WTC11 (cell line): ENCODE data around the gene AMBP. TPM values are rescaled to one million over a fixed set of nuclear protein-coding genes. Genes with fewer than 3 reads are reported as not detected.

ENCODE experiments used
- ATAC-seq: fragments of 200-7000 bp; cut with Tn5 transposase; 2 replicates; pipeline ENCODE4 v1.10.0; 2021; ENCODE audit warnings: mild to moderate bottlenecking, moderate library complexity
- CTCF ChIA-PET: fragments of 300-600 bp; sonication (Branson Sonifier 250); formaldehyde crosslinking; loops from one replicate; lab custom pipeline; 2021; ENCODE audit warnings: antibody characterized with exemption; lab: Charles Lee
- POLR2A ChIA-PET: fragments of 350-600 bp; sonication (Branson Sonifier 250); formaldehyde crosslinking; loops from one replicate; lab custom pipeline; 2021; ENCODE audit warnings: antibody characterized with exemption; lab: Charles Lee
- DNase-seq: peaks from one replicate; pipeline ENCODE4 v3.0.0; 2021; ENCODE audit warnings: low spot score
- H3K27ac Mint-ChIP-seq: 2 replicates; pipeline ENCODE4 v1.8.0; 2021; ENCODE audit warnings: mixed read lengths
- H3K27me3 Mint-ChIP-seq: 2 replicates; pipeline ENCODE4 v1.8.0; 2021; ENCODE audit warnings: low read depth, mild to moderate bottlenecking, moderate library complexity, mixed read lengths
- H3K36me3 Mint-ChIP-seq: 2 replicates; pipeline ENCODE4 v1.8.0; 2021; ENCODE audit warnings: mixed read lengths
- H3K4me1 Mint-ChIP-seq: 2 replicates; pipeline ENCODE4 v1.8.0; 2022; ENCODE audit warnings: mixed read lengths
- H3K4me3 Mint-ChIP-seq: 2 replicates; pipeline ENCODE4 v1.8.0; 2021; ENCODE audit warnings: mild to moderate bottlenecking, moderate library complexity, mixed read lengths
- H3K9me3 Mint-ChIP-seq: 2 replicates; pipeline ENCODE4 v1.8.0; 2021; ENCODE audit warnings: mixed read lengths
- AR ChIP-seq: fragments of 250-450 bp; sonication (Bioruptor Pico); IDR thresholded peaks from 2 replicates; pipeline ENCODE4 v1.9.0; 2021; ENCODE audit warnings: mild to moderate bottlenecking
- ARID4B ChIP-seq: sonication (generic); formaldehyde crosslinking; IDR thresholded peaks from 2 replicates; pipeline ENCODE4 v1.8.0; 2023; ENCODE audit warnings: missing genetic modification reagents, mild to moderate bottlenecking, borderline replicate concordance
- ELF4 ChIP-seq: sonication (generic); formaldehyde crosslinking; IDR thresholded peaks from 2 replicates; pipeline ENCODE4 v1.8.1; 2022; ENCODE audit warnings: low read depth, mild to moderate bottlenecking, moderate library complexity, missing genetic modification reagents
- JAZF1 ChIP-seq: fragments of 250-450 bp; sonication (Bioruptor Pico); IDR thresholded peaks from 2 replicates; pipeline ENCODE4 v1.9.0; 2021; ENCODE audit warnings: moderate library complexity, mild to moderate bottlenecking, inconsistent platforms
- KAT7 ChIP-seq: sonication (generic); formaldehyde crosslinking; IDR thresholded peaks from 2 replicates; pipeline ENCODE4 v1.8.1; 2023; ENCODE audit warnings: missing genetic modification reagents, mild to moderate bottlenecking, borderline replicate concordance
- NFE2L1 ChIP-seq: sonication (generic); formaldehyde crosslinking; IDR thresholded peaks from 2 replicates; pipeline ENCODE4 v1.8.1; 2023; ENCODE audit warnings: missing genetic modification reagents
- NR1H2 ChIP-seq: sonication (generic); formaldehyde crosslinking; IDR thresholded peaks from 2 replicates; pipeline ENCODE4 v1.9.0; 2021; ENCODE audit warnings: mild to moderate bottlenecking, moderate library complexity, missing genetic modification reagents
- NR2C2 ChIP-seq: sonication (generic); formaldehyde crosslinking; IDR thresholded peaks from 2 replicates; pipeline ENCODE4 v1.8.0; 2022; ENCODE audit warnings: mild to moderate bottlenecking, missing genetic modification reagents
- RELA ChIP-seq: sonication (generic); formaldehyde crosslinking; IDR thresholded peaks from 2 replicates; pipeline ENCODE4 v1.8.1; 2022; ENCODE audit warnings: missing genetic modification reagents, mild to moderate bottlenecking, borderline replicate concordance
- total RNA-seq: library from RNA; stranded (reverse); gene quantifications from 3 replicates; pipeline ENCODE4 v1.2.3, GENCODE V29; 2021
- TF ChIP-seq, protein P1 (sequence below): sonication (generic); formaldehyde crosslinking; conservative IDR thresholded peaks from 2 replicates; pipeline ENCODE4 v1.8.1; 2023; ENCODE audit warnings: mild to moderate bottlenecking, low read depth, missing genetic modification reagents, moderate library complexity
- TF ChIP-seq, protein P2 (sequence below): fragments of 250-450 bp; sonication (Bioruptor Pico); conservative IDR thresholded peaks from 2 replicates; pipeline ENCODE4 v1.9.0; 2021; ENCODE audit warnings: mild to moderate bottlenecking

Gene AMBP
- total RNA-seq, 1 experiment from 2014 or later, result 3.3 TPM

- Mint-ChIP-seq H3K4me1 (peaks cover 9% of the 10 kb centered on the region), H3K27ac (no peak overlapping the region), H3K36me3 (no peaks in the 10 kb centered on the region), H3K4me3 (no peak overlapping the region), H3K27me3 (peaks cover 46% of the 10 kb centered on the region), H3K9me3 (0 out of 2 replicates have a peak, but pooled peaks cover 4% of the 10 kb centered on the region)
- POLR2A ChIA-PET, result no interaction called here
- ATAC-seq, result no peak; the same call in 1 of the 2 replicates
- TF ChIP-seq AR (CRISPR knock-in tag), result no peak
- no peak for TF ChIP-seq ELF4 (CRISPR knock-in tag)
- TF ChIP-seq ARID4B, result no peak
- no peak for TF ChIP-seq NR1H2 (CRISPR knock-in tag)
- TF ChIP-seq, protein P1, sequence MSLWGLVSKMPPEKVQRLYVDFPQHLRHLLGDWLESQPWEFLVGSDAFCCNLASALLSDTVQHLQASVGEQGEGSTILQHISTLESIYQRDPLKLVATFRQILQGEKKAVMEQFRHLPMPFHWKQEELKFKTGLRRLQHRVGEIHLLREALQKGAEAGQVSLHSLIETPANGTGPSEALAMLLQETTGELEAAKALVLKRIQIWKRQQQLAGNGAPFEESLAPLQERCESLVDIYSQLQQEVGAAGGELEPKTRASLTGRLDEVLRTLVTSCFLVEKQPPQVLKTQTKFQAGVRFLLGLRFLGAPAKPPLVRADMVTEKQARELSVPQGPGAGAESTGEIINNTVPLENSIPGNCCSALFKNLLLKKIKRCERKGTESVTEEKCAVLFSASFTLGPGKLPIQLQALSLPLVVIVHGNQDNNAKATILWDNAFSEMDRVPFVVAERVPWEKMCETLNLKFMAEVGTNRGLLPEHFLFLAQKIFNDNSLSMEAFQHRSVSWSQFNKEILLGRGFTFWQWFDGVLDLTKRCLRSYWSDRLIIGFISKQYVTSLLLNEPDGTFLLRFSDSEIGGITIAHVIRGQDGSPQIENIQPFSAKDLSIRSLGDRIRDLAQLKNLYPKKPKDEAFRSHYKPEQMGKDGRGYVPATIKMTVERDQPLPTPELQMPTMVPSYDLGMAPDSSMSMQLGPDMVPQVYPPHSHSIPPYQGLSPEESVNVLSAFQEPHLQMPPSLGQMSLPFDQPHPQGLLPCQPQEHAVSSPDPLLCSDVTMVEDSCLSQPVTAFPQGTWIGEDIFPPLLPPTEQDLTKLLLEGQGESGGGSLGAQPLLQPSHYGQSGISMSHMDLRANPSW (CRISPR knock-in tag), result no peak
- no peak for TF ChIP-seq NFE2L1 (CRISPR knock-in tag)
- TF ChIP-seq RELA (CRISPR knock-in tag), result no peak
- no peak for TF ChIP-seq JAZF1
- TF ChIP-seq KAT7, result no peak
- TF ChIP-seq NR2C2 (CRISPR knock-in tag), result no peak
- TF ChIP-seq, protein P2, sequence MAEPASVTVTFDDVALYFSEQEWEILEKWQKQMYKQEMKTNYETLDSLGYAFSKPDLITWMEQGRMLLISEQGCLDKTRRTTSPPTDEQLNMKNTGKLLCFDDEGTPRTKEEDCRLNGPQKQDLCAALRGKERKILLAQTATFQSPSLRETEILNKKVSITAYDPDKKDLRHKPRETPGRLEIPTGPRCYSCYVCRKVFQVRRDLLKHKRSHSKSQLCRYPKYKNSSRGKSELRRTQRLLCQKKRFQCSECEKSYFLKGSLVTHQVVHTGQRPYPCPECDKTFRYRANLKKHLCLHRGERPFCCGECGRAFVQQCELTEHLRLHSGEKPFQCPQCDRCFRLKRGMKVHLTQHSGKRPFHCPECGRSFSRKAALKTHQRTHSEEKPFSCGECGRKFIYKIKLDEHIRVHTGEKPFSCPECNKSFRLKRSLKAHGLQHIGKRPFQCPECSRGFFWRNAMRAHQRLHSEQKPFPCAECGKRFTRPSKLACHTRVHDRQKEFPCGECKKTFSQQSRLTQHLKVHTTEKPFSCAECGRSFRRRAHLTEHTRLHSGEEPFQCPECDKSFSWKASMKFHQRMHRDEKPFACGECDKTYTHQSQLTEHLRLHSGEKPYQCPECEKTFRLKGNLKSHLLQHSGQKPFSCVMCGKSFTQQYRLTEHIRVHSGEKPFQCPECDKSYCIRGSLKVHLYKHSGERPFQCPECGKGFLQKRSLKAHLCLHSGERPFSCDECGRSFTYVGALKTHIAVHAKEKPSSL (CRISPR knock-in tag), result no peak
- CTCF ChIA-PET, result interaction anchor here (1.0 to 3.9 kb wide), 5 partner anchors 18 to 165 kb away, joined by 3 to 27 read pairs (median 10); no protein-coding TSS in a partner anchor
- no peak for DNase-seq
Measured at GRCh38 chr9:114125476-114126013, 47.4 kb upstream of the AMBP start.
